ACC112 (cell line): ENCODE measurements around the gene PATJ.
"Not testable (repeated sequence)": the region's sequence is repeated elsewhere in the genome, so short reads cannot be mapped to it uniquely, and the experiment has no call there.

ENCODE experiments used
- H2AFZ ChIP-seq: fragments of 200-600 bp; sonication (generic); one replicate; pipeline ENCODE4 v1.6.0; 2017; ENCODE audit warnings: antibody characterized with exemption, low read length; ENCODE audit not compliant: unreplicated experiment
- H3K27ac ChIP-seq: fragments of 200-600 bp; sonication (generic); 2 replicates; pipeline ENCODE4 v1.5.1; 2014; ENCODE audit warnings: low read depth, mild to moderate bottlenecking, antibody characterized with exemption, low read length, moderate library complexity
- H3K27me3 ChIP-seq: fragments of 200-600 bp; sonication (generic); 2 replicates; pipeline ENCODE4 v1.6.1; 2014; ENCODE audit warnings: mild to moderate bottlenecking, antibody characterized with exemption, low read length, moderate library complexity, mixed read lengths; ENCODE audit not compliant: insufficient read depth
- H3K36me3 ChIP-seq: fragments of 200-600 bp; sonication (generic); 2 replicates; pipeline ENCODE4 v1.6.1; 2016; ENCODE audit warnings: mild to moderate bottlenecking, antibody characterized with exemption, low read length, moderate library complexity, mixed read lengths; ENCODE audit not compliant: insufficient read depth
- H3K4me1 ChIP-seq: fragments of 200-600 bp; sonication (generic); one replicate; pipeline ENCODE4 v1.6.1; 2016; ENCODE audit warnings: low read length, mixed read lengths; ENCODE audit not compliant: insufficient read depth, unreplicated experiment, control insufficient read depth
- H3K4me3 ChIP-seq: fragments of 200-600 bp; sonication (generic); 2 replicates; pipeline ENCODE4 v1.5.1; 2014; ENCODE audit warnings: mild to moderate bottlenecking, low read depth, low read length
- H3K79me2 ChIP-seq: fragments of 200-600 bp; sonication (generic); one replicate; pipeline ENCODE4 v1.6.0; 2016; ENCODE audit warnings: low read length; ENCODE audit not compliant: control insufficient read depth, unreplicated experiment, insufficient read depth

PATJ gene

GRCh38 chr1:61727544-61727943 lies 14.7 kb upstream of the PATJ start:
- no peak overlapping the region for H3K4me3 ChIP-seq
- no peak overlapping the region for H2AFZ ChIP-seq
- no peaks in the 10 kb centered on the region for H3K27me3 ChIP-seq
- no peak overlapping the region for H3K27ac ChIP-seq
- H3K79me2 ChIP-seq = peaks cover 23% of the 10 kb centered on the region
- H3K36me3 ChIP-seq = no peaks in the 10 kb centered on the region
- H3K4me1 ChIP-seq = peaks cover 13% of the 10 kb centered on the region

DNA sequence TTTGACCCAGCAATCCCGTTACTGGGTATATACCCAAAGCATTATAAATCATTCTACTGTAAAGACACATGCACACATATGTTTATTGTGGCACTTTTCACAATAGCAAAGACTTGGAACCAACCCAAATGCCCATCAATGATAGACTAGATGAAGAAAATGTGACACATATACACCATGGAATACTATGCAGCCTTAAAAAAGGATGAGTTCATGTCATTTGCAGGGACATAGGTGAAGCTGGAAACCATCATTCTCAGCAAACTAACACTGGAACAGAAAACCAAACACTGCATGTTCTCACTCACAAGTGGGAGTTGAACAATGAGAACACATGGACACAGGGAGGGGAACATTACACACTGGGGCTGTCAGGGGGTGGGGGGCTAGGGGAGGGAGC lies 11.6 kb upstream of the PATJ start:
- H3K27ac ChIP-seq, H3K4me1 ChIP-seq, H3K79me2 ChIP-seq, H3K27me3 ChIP-seq, H2AFZ ChIP-seq, H3K36me3 ChIP-seq, H3K4me3 ChIP-seq: not testable (repeated sequence)

GRCh38 chr1:61732726-61733125 lies 9.6 kb upstream of the PATJ start:
- Histone ChIP-seq H3K27ac (no peak overlapping the region), H3K27me3 (no peaks in the 10 kb centered on the region), H3K4me3 (no peak overlapping the region), H3K79me2 (no peaks in the 10 kb centered on the region), H2AFZ (no peak overlapping the region), H3K4me1 (no peaks in the 10 kb centered on the region), H3K36me3 (no peaks in the 10 kb centered on the region)

DNA sequence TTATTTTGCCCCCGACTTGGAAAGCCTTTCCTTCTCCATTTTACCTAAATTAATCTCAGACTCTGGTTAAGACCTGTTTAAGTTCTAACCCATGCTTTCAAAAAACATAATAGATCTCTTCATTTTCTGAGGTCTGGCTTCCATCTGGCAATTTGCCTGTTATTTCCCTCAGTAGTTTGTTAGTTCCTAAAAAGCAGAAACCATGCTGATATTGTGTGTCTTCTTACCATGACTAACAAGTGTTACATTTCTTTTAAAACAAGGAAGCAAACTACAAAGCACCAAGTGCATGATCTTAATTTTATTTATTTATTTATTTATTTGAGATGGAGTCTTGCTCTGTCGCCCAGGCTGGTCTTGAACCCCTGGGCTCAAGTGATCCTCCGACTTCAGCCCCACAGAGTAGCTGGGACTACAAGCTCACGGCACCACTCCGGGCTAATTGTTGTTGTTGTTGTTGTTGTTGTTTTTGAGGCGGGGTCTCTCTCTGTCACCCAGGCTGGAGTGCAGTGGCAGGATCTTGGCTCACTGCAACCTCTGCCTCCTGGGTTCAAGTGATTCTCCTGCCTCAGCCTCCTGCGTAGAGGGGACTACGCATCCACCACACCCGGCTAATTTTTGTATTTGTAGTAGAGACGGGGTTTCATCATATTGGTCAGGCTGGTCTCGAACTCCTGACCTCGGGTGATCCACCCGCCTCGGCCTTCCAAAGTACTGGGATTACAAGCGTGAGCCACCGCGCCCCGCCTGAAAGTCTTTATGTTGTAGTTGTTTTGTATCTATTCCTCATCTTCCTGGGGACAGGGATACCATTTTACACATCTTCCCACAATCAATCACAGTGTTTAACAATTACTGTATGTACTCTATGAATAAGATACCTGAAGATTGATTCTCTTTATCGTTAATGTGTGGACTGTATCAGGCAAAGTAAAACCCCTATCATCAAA lies 1.3 kb upstream of the PATJ start:
- Histone ChIP-seq H2AFZ (no peak overlapping the region), H3K27me3 (no peaks in the 10 kb centered on the region), H3K79me2 (no peaks in the 10 kb centered on the region), H3K27ac (no peak overlapping the region), H3K36me3 (no peaks in the 10 kb centered on the region), H3K4me3 (peak overlapping the region; percentile 77), H3K4me1 (no peaks in the 10 kb centered on the region)

DNA sequence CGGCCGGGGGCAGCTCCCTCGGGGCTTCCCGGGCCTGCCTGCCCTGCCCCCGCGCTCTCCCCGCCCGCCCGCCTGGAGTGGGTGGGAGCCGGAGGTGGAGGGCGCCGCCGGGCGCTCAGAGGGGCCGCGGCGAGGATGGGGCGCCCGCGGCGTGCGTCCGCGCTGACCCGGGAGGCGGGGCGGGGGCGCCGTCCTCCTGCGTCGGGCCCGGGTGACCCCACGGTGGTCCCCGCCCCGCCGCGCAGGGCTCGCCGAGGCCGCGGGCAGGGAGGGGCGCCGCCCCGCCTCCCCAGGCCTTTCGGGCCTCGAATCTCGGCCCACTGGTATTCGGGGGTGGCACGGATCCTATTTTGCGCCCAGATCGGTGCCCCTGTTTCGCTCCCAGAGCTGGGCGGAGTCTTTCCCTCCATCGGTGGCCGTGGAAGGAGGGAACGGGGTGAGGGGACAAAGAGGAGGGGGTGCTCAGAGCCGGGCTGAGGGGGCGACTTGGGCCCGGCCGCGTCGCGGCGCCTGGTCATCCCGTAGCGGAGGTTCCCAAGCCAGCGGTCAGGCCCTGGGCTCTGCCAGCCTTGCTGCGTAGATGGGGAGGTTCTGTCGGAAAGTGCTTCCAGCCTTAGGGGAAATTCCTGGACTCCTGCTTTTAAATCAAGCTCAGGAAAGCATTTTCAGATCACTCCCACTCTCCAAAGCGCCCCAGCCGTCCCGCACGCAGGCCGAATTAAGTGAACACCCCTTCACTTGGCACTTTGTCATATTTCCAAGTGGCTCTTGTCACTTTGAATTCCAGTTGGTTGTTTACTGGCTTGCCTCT lies 545 bp downstream of the PATJ start:
- H3K79me2 ChIP-seq = no peaks in the 10 kb centered on the region

DNA sequence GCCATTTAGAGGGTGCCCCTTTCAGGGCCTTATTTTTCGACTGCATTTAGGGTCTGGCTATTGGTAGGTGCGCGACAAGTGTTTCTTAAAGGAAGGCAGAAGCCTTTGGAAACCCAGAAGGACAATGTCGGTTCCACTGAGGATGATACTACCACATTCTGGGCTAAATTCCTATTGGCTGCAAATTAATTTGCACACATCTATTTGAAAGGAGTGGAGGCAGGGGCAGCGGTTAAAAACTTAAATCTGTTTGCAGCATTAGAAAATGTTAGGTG lies 1.1 kb downstream of the PATJ start:
- no peaks in the 10 kb centered on the region for H3K79me2 ChIP-seq
- H3K4me1 ChIP-seq = peaks cover 8% of the 10 kb centered on the region
- no peaks in the 10 kb centered on the region for H3K36me3 ChIP-seq
- peak overlapping the region; percentile 77 for H3K4me3 ChIP-seq
- no peaks in the 10 kb centered on the region for H3K27me3 ChIP-seq
- H3K27ac ChIP-seq = no peak overlapping the region
- H2AFZ ChIP-seq = peak overlapping the region; percentile 39

More for the DNA sequence above, 545 bp downstream of the PATJ start:
- Histone ChIP-seq H2AFZ (peak overlapping the region; percentile 39), H3K27ac (no peak overlapping the region), H3K4me1 (peaks cover 8% of the 10 kb centered on the region), H3K4me3 (peak overlapping the region; percentile 77), H3K36me3 (no peaks in the 10 kb centered on the region), H3K27me3 (no peaks in the 10 kb centered on the region)

- H3K4me3 ChIP-seq = peak overlapping the region; percentile 77; the same call in 1 of the 2 replicates
Observed at GRCh38 chr1:61743716-61744580, 1.7 kb downstream of the PATJ start.

GRCh38 chr1:61746813-61747212 lies 4.5 kb downstream of the PATJ start:
- peak overlapping the region; percentile 74 for H2AFZ ChIP-seq
- no peaks in the 10 kb centered on the region for H3K79me2 ChIP-seq
- H3K36me3 ChIP-seq = no peaks in the 10 kb centered on the region
- peaks cover 8% of the 10 kb centered on the region for H3K4me1 ChIP-seq
- H3K4me3 ChIP-seq = no peak overlapping the region
- H3K27me3 ChIP-seq = no peaks in the 10 kb centered on the region
- H3K27ac ChIP-seq = peak overlapping the region; percentile 24

More at GRCh38 chr1:61743716-61744580, 1.7 kb downstream of the PATJ start:
- H3K27me3 ChIP-seq = no peaks in the 10 kb centered on the region
- peaks cover 8% of the 10 kb centered on the region for H3K4me1 ChIP-seq
- H2AFZ ChIP-seq = no peak overlapping the region
- no peaks in the 10 kb centered on the region for H3K79me2 ChIP-seq
- no peaks in the 10 kb centered on the region for H3K36me3 ChIP-seq
- no peak overlapping the region for H3K27ac ChIP-seq

DNA sequence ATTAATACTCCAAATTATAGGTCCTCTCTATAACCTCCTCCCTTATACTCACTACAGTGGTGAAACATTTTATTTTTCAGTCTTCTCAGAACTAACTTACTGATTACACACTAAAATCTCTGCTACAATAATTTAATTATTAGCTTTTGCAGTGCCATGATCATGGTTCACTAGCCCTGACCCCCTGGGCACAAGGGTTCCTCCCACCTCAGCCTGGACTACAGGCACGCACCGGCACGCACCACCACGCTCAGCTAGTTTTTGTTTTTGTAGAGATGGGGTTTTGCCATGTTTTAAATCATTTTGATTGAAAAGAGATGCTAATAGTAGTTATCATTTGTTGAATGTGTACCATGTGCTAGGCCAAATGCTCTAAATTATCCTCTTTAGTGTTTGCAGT lies 6.3 kb downstream of the PATJ start:
- no peaks in the 10 kb centered on the region for H3K79me2 ChIP-seq
- H3K36me3 ChIP-seq = no peaks in the 10 kb centered on the region
- no peak overlapping the region for H2AFZ ChIP-seq
- H3K27ac ChIP-seq = no peak overlapping the region
- no peaks in the 10 kb centered on the region for H3K27me3 ChIP-seq
- H3K4me1 ChIP-seq = peaks cover 8% of the 10 kb centered on the region
- H3K4me3 ChIP-seq = no peak overlapping the region

GRCh38 chr1:61749574-61749973 lies 7.3 kb downstream of the PATJ start:
- Histone ChIP-seq H3K36me3 (no peaks in the 10 kb centered on the region), H3K27me3 (no peaks in the 10 kb centered on the region), H3K4me3 (no peak overlapping the region), H3K79me2 (no peaks in the 10 kb centered on the region), H2AFZ (no peak overlapping the region), H3K27ac (no peak overlapping the region), H3K4me1 (peaks cover 8% of the 10 kb centered on the region)
